ENCODE measurements around the gene SDK1.

The SDK1 gene

DNA sequence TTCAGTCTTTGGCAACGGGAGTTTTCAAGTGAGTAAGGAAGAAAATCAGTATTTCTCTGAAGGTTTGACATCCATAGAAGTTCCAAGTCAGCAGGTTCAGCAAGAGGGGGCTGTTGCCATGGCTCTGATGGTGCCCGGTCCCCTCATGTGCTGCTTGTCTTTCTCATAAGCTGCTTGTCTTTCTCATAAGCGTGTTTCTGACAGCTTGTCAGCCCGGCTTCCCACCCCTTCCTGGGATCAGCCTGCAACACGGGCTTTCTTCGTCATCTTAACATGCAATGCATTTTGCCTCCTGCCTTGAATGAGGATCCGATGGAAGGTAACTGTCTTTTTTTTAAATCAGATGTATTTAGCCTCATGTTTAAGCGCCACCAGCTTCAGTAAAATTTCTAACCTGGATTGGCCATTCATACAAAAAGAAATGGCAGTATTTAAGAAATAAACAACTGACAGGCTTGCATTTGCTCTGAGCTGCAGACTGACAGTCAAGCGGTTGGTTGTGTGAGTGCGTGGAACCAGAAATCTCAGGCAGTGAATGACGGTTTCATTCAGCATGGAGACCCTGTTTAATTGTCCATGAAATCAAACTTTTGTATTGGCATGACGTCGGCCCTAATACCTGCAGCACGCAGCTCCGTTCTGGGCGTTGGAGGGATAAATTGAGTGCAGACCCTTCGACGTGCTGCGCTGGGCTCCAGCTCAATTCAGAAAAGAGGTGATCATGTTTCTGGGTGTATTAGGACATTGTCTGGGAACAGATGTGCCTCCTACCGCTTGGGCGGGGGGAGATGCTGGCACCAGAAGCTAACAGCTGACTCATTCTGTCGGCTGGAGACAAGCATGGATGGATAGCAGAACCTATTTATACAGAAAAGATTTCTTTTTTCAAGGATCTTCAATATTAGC lies 926.3 kb downstream of the SDK1 start:
- Histone ChIP-seq H3K27ac (ENCODE audit: poor library complexity, severe bottlenecking) (no peak overlapping the region), H3K4me1 (ENCODE audit: insufficient read depth, poor library complexity, severe bottlenecking) (no peaks in the 10 kb centered on the region), H3K27me3 (ENCODE audit: insufficient read depth, poor library complexity, severe bottlenecking) (no peaks in the 10 kb centered on the region), H3K36me3 (ENCODE audit: low read depth) (no peaks in the 10 kb centered on the region), H3K9me3 (ENCODE audit: severe bottlenecking) (no peaks in the 10 kb centered on the region), H3K4me3 (ENCODE audit: severe bottlenecking) (no peak overlapping the region)
- no peak for DNase-seq (ENCODE audit: low spot score)
- ATAC-seq (ENCODE audit: low read depth) = no peak
- TF ChIP-seq, protein P1, sequence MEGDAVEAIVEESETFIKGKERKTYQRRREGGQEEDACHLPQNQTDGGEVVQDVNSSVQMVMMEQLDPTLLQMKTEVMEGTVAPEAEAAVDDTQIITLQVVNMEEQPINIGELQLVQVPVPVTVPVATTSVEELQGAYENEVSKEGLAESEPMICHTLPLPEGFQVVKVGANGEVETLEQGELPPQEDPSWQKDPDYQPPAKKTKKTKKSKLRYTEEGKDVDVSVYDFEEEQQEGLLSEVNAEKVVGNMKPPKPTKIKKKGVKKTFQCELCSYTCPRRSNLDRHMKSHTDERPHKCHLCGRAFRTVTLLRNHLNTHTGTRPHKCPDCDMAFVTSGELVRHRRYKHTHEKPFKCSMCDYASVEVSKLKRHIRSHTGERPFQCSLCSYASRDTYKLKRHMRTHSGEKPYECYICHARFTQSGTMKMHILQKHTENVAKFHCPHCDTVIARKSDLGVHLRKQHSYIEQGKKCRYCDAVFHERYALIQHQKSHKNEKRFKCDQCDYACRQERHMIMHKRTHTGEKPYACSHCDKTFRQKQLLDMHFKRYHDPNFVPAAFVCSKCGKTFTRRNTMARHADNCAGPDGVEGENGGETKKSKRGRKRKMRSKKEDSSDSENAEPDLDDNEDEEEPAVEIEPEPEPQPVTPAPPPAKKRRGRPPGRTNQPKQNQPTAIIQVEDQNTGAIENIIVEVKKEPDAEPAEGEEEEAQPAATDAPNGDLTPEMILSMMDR (IDR thresholded peaks at IDR 0.05; ENCODE audit: poor library complexity, severe bottlenecking) = no peak

DNA sequence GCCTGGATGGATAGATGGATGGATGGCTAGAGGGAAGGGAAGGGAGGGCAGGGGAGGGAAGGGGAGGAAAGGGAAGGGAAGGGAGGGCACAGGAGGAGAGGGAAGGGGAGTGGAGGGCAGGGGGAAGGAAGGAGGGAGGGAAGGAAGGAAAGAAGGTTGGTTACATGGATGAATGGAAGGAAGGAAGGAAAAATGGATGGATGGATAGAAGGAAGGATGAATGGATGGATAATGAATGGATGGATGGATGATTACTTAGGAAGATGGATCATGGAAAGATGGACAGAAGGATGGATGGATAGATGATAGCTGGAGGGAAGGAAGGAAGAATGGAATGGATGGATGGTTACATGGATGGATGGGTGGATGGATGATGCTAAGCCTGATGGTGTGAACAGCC lies 929.3 kb downstream of the SDK1 start:
- Histone ChIP-seq H3K27ac (ENCODE audit: poor library complexity, severe bottlenecking) (no peak overlapping the region), H3K27me3 (ENCODE audit: insufficient read depth, poor library complexity, severe bottlenecking) (no peaks in the 10 kb centered on the region), H3K36me3 (ENCODE audit: low read depth) (no peaks in the 10 kb centered on the region), H3K4me1 (ENCODE audit: insufficient read depth, poor library complexity, severe bottlenecking) (no peaks in the 10 kb centered on the region), H3K9me3 (ENCODE audit: severe bottlenecking) (no peaks in the 10 kb centered on the region), H3K4me3 (ENCODE audit: severe bottlenecking) (no peak overlapping the region)
- ATAC-seq (ENCODE audit: low read depth) = no peak
- no peak for DNase-seq (ENCODE audit: low spot score)
- TF ChIP-seq, protein P1 (IDR thresholded peaks at IDR 0.05; ENCODE audit: poor library complexity, severe bottlenecking) = no peak

DNA sequence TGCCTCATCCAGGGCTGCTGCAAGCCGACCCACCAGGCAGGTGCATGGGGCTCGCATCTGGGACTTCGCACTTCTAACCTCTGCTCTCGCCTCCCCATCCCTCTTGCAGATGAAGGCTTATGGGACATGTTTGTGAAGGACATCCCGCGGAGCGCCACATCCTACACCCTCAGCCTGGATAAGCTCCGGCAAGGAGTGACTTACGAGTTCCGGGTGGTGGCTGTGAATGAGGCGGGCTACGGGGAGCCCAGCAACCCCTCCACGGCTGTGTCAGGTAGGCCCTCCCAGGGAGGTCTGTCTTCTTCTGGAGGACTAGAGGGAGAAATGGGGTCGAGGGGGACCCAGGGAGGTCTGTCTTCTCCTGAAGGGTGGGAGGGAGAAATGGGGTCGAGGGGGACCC lies 932.1 kb downstream of the SDK1 start:
- no peaks in the 10 kb centered on the region for H3K36me3 ChIP-seq (ENCODE audit: low read depth)
- TF ChIP-seq, protein P1 (IDR thresholded peaks at IDR 0.05; ENCODE audit: poor library complexity, severe bottlenecking) = no peak
- H3K4me3 ChIP-seq (ENCODE audit: severe bottlenecking) = no peak overlapping the region
- no peaks in the 10 kb centered on the region for H3K27me3 ChIP-seq (ENCODE audit: insufficient read depth, poor library complexity, severe bottlenecking)
- H3K4me1 ChIP-seq (ENCODE audit: insufficient read depth, poor library complexity, severe bottlenecking) = no peaks in the 10 kb centered on the region
- H3K9me3 ChIP-seq (ENCODE audit: severe bottlenecking) = no peaks in the 10 kb centered on the region
- no peak overlapping the region for H3K27ac ChIP-seq (ENCODE audit: poor library complexity, severe bottlenecking)
- no peak for ATAC-seq (ENCODE audit: low read depth)
- no peak for DNase-seq (ENCODE audit: low spot score)

DNA sequence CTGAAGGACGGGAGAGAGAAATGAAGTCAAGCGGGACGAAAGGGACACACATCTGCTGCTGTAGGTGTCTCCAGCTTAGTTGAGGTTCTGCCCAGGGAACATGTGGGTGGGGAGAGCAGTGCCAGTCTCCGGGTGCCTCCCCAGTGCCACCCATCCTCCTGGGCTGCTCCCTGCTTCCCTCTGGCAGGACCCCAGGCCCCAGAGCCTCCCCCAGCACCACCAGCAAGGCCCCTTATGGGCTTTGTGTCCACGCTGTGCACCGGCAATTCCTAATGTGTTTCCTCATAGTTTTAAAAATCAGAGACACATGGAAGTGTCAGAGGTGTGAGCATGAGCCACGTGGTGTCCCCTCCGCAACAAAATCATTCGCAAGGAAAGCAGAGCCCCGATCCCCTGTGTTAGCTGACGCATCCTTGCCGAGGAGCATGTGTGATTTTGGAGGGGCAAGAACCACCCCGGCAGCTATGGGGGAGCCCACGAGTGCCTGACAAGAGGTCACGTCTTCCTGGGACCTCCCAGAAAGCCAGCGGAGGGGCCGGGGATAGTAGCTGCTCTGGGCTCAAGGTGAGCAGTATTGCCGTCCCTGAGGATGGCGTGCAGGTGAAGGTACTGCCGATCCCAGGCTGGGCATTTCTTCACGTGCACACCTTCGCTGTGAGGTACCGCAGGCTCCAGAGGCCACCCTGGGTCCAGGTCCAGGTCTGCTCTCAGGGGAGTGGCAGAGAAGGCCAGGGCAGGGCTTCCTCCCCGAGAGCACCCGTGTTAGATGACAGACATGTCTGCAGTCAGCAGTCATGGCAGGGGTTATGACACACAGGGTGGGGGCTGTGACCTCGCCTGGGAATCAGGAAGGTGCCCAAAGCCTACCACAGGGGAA lies 932.8 kb downstream of the SDK1 start:
- DNase-seq (ENCODE audit: low spot score) (no peak), ATAC-seq (ENCODE audit: low read depth) (no peak)
- no peaks in the 10 kb centered on the region for H3K9me3 ChIP-seq (ENCODE audit: severe bottlenecking)
- H3K27me3 ChIP-seq (ENCODE audit: insufficient read depth, poor library complexity, severe bottlenecking) = no peaks in the 10 kb centered on the region
- TF ChIP-seq, protein P1 (IDR thresholded peaks at IDR 0.05; ENCODE audit: poor library complexity, severe bottlenecking) = no peak
- no peaks in the 10 kb centered on the region for H3K36me3 ChIP-seq (ENCODE audit: low read depth)
- no peaks in the 10 kb centered on the region for H3K4me1 ChIP-seq (ENCODE audit: insufficient read depth, poor library complexity, severe bottlenecking)
- H3K4me3 ChIP-seq (ENCODE audit: severe bottlenecking) = no peak overlapping the region
- H3K27ac ChIP-seq (ENCODE audit: poor library complexity, severe bottlenecking) = no peak overlapping the region

Data from RWPE2 (cell line).